MM.1S (cell line): ENCODE results near the gene HOXD9.
A peak's percentile ranks its signal among the peaks of the same experiment; 100 is the strongest.

Experiments
- DNase-seq: peaks from one replicate; pipeline ENCODE4 v3.0.0-alpha.2; 2015
- H2AFZ ChIP-seq: fragments of 300-600 bp; sonication (generic); 2 replicates; pipeline ENCODE4 v1.6.0; 2016; ENCODE audit warnings: antibody characterized with exemption, low read length
- H3F3A ChIP-seq: fragments of 300-600 bp; sonication (generic); 2 replicates; pipeline ENCODE4 v1.6.1; 2016; ENCODE audit warnings: mild to moderate bottlenecking, antibody characterized with exemption, low read length, moderate library complexity, mixed read lengths; ENCODE audit not compliant: insufficient read depth
- H3K27ac ChIP-seq: fragments of 300-600 bp; sonication (generic); 2 replicates; pipeline ENCODE4 v1.5.1; 2016; ENCODE audit warnings: mild to moderate bottlenecking, low read length
- H3K27me3 ChIP-seq: fragments of 300-600 bp; sonication (generic); replicated peaks from 2 replicates; pipeline ENCODE4 v1.6.0; 2016; ENCODE audit warnings: low read length; ENCODE audit not compliant: insufficient read depth
- H3K36me3 ChIP-seq: fragments of 300-600 bp; sonication (generic); replicated peaks from 2 replicates; pipeline ENCODE4 v1.6.1; 2016; ENCODE audit warnings: mild to moderate bottlenecking, low read length, mixed read lengths; ENCODE audit not compliant: insufficient read depth
- H3K4me1 ChIP-seq: fragments of 300-600 bp; sonication (generic); 2 replicates; pipeline ENCODE4 v1.6.1; 2016; ENCODE audit warnings: low read length, mixed read lengths
- H3K4me2 ChIP-seq: fragments of 300-600 bp; sonication (generic); 2 replicates; pipeline ENCODE4 v1.6.0; 2016; ENCODE audit warnings: low read depth, low read length
- H3K4me3 ChIP-seq: fragments of 300-600 bp; sonication (generic); 2 replicates; pipeline ENCODE4 v1.5.1; 2016; ENCODE audit warnings: low read length, mixed read lengths
- H3K79me2 ChIP-seq: fragments of 300-600 bp; sonication (generic); 2 replicates; pipeline ENCODE4 v1.6.1; 2016; ENCODE audit warnings: mixed run types, low read length, mixed read lengths
- H3K9ac ChIP-seq: fragments of 300-600 bp; sonication (generic); 2 replicates; pipeline ENCODE4 v1.6.1; 2016; ENCODE audit warnings: low read length, mixed read lengths
- H3K9me2 ChIP-seq: fragments of 300-600 bp; sonication (generic); replicated peaks from 2 replicates; pipeline ENCODE4 v1.6.1; 2016; ENCODE audit warnings: mild to moderate bottlenecking, low read length, mixed read lengths; ENCODE audit not compliant: insufficient read depth
- H3K9me3 ChIP-seq: fragments of 300-600 bp; sonication (generic); replicated peaks from 2 replicates; pipeline ENCODE4 v1.6.1; 2016; ENCODE audit warnings: mild to moderate bottlenecking, low read length, mixed read lengths; ENCODE audit not compliant: insufficient read depth
- H4K20me1 ChIP-seq: fragments of 300-600 bp; sonication (generic); 2 replicates; pipeline ENCODE4 v1.6.1; 2016; ENCODE audit warnings: mild to moderate bottlenecking, low read length, moderate library complexity, mixed read lengths; ENCODE audit not compliant: insufficient read depth
- EZH2 ChIP-seq: fragments of 300-600 bp; sonication (generic); optimal IDR thresholded peaks from 2 replicates; pipeline ENCODE3; 2017; ENCODE audit warnings: low read depth, mild to moderate bottlenecking, antibody characterized with exemption, low read length, mixed read lengths
- EZH2phosphoT487 ChIP-seq: fragments of 300-600 bp; sonication (generic); IDR thresholded peaks from 2 replicates; pipeline ENCODE4 v1.6.1; 2018; ENCODE audit warnings: antibody characterized with exemption, low read length
- TF ChIP-seq, protein P1 (sequence below): fragments of 300-600 bp; sonication (generic); IDR thresholded peaks from 2 replicates; pipeline ENCODE4 v1.5.1; 2016; ENCODE audit warnings: antibody characterized with exemption, low read length, mixed read lengths

The HOXD9 gene

DNA sequence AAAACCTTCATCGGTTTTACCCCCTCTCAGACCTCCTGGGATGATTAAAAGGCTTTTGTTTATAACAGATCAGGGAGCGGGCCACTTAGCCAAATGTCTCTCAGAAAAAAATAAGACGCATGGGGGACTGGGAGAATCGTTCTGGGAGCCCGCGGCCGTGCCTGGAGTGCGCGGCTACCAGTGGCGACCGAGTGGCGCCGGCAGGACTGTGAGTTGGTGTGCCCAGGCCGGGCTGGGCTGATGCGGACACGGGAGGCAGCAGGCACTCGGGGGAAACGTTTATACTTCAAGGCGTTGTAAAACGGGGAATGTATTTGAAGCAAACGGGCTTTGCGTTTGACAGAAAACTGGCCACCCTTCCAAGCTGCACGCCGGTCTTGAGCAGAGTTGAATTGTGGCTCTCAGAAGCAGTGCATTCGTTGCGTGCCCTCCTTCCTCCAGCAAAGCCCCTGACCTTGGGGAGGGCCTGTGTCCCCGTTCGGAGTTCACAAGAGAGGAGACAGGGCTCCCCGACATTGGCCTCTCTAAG is 10.6 kb upstream of the HOXD9 start:
- Histone ChIP-seq H3K36me3 (no peaks in the 10 kb centered on the region), H3K9me2 (no peaks in the 10 kb centered on the region), H2AFZ (no peak overlapping the region), H3K4me3 (no peak overlapping the region), H4K20me1 (no peaks in the 10 kb centered on the region), H3K4me2 (peak overlapping the region; percentile 31; the same call in 1 of the 2 replicates), H3K79me2 (no peaks in the 10 kb centered on the region), H3K27ac (no peak overlapping the region), H3K4me1 (no peaks in the 10 kb centered on the region), H3K9ac (no peak overlapping the region), H3F3A (no peaks in the 10 kb centered on the region), H3K27me3 (peaks cover 68% of the 10 kb centered on the region), H3K9me3 (no peaks in the 10 kb centered on the region)
- DNase-seq = no peak
- TF ChIP-seq EZH2 (no peak), EZH2phosphoT487 (no peak)
- TF ChIP-seq, protein P1, sequence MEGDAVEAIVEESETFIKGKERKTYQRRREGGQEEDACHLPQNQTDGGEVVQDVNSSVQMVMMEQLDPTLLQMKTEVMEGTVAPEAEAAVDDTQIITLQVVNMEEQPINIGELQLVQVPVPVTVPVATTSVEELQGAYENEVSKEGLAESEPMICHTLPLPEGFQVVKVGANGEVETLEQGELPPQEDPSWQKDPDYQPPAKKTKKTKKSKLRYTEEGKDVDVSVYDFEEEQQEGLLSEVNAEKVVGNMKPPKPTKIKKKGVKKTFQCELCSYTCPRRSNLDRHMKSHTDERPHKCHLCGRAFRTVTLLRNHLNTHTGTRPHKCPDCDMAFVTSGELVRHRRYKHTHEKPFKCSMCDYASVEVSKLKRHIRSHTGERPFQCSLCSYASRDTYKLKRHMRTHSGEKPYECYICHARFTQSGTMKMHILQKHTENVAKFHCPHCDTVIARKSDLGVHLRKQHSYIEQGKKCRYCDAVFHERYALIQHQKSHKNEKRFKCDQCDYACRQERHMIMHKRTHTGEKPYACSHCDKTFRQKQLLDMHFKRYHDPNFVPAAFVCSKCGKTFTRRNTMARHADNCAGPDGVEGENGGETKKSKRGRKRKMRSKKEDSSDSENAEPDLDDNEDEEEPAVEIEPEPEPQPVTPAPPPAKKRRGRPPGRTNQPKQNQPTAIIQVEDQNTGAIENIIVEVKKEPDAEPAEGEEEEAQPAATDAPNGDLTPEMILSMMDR = no peak

DNA sequence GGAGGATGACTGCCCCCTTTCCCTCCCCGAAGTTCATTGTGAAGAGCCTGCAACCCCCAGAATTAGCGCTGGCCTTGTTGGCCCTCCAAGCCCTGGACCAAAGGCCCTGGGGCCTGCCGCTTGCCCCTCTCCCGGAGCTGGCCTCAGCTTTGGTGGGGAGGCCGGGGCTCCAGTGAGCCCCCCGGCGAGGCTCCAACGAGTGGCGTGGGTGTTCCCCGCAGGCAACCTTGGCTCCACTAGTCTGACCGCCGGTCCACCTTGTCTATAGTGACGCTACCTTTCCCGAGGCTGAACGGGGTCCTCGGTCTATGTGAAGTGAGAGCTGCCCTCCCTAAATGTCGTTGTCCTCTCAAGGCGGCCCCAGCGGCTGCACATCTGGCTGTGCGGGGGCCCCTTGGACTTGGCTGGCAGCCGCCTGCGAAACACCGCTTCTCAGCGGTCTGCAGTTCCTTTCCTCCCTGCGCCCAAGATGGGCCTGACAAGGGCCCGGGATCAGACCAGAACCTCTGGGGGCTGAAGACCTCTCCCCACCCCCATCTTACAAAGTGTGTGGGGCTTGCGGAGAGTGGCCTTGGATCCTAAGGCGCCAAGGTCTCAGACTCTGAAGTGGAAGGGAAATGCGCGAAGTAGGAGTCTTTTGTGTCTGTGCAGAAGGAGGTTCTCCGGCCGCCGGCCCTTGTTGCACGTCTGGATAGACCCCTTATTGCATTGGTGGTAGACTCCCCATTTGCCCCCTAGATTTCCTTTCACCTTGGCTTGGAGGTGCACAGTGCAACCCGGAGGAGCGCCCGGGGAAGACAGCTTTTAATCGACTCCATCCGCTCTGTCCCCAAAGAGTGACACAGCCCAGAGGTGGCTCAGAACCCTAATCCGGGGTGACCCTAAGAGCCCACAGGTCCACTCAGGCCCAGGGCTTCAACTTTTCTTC is 9.9 kb upstream of the HOXD9 start:
- Histone ChIP-seq H3K36me3 (no peaks in the 10 kb centered on the region), H3K27ac (no peak overlapping the region), H3F3A (no peaks in the 10 kb centered on the region), H3K4me1 (no peaks in the 10 kb centered on the region), H3K27me3 (peaks cover 74% of the 10 kb centered on the region), H4K20me1 (no peaks in the 10 kb centered on the region), H3K9me2 (no peaks in the 10 kb centered on the region), H2AFZ (no peak overlapping the region), H3K9ac (no peak overlapping the region), H3K9me3 (no peaks in the 10 kb centered on the region), H3K4me3 (no peak overlapping the region), H3K79me2 (no peaks in the 10 kb centered on the region), H3K4me2 (no peak overlapping the region)
- no peak for DNase-seq
- TF ChIP-seq EZH2phosphoT487 (no peak), EZH2 (no peak)
- TF ChIP-seq, protein P1 = no peak

DNA sequence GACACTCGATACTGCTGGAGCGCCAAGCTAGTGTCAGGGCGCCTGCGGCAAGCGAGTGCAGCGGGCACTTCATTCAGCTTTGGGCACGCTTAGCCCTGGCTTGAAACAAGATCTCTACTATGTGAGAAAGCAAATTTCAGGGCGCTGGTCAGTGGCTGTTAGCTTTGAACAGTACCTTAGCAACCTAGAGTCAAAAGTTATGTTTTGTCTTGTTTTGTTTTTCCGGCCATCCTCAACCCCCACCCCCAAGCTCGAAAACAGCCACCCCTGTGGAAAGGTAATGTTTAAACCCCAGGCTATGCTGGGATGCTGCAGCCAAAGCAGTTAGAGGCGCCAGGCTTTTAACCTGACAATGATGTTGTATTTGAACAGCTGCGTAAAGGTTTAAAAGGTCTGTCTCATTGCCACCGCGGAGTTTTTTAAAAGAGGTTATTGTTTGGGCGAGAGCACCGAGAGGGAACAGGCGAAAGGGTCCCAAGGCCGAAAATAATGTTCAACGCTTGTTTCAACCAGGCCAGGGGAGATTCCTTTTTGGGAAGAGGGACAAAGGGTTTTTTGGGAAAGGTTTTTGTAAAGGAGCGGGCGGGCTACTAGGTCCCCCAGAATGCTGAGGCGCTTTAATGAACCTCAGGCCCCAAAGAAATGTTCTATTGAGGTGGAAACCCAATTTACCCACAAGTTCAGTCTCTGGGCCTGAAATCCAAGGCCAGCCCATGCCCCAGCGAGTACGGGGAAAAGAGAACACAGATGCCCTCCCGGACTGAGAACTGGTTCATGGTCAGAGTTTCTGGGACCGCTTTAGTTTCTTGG is 8.2 kb upstream of the HOXD9 start:
- no peak for DNase-seq
- Histone ChIP-seq H3K9me2 (no peaks in the 10 kb centered on the region), H3K4me2 (no peak overlapping the region), H3K79me2 (no peaks in the 10 kb centered on the region), H3K9me3 (no peaks in the 10 kb centered on the region), H2AFZ (no peak overlapping the region), H4K20me1 (no peaks in the 10 kb centered on the region), H3K9ac (no peak overlapping the region), H3K36me3 (no peaks in the 10 kb centered on the region), H3K4me1 (no peaks in the 10 kb centered on the region), H3K4me3 (no peak overlapping the region), H3F3A (no peaks in the 10 kb centered on the region), H3K27me3 (peaks cover 70% of the 10 kb centered on the region), H3K27ac (no peak overlapping the region)
- TF ChIP-seq EZH2 (no peak), EZH2phosphoT487 (no peak)
- TF ChIP-seq, protein P1 = no peak
